Gastrocnemius medialis (tissue), 4 donors: ENCODE data around the gene VAV2. TPM values are rescaled to one million over a fixed set of nuclear protein-coding genes. Genes with fewer than 3 reads are reported as not detected.

Experiments used
- ATAC-seq, 2 donors: fragments of 150-250 bp; one replicate each; pipeline ENCODE4 v1.9.1; 2016
- DNase-seq, 2 donors: peaks; one replicate each; pipeline ENCODE4 v3.0.0-alpha.2; 2019
- H3K27ac ChIP-seq, 4 donors: fragments of 200-600 bp; sonication (generic); 1 replicate in 1 of 4; 2 replicates in 3 of 4; pipeline ENCODE4 v1.5.1; 2016 to 2018; ENCODE audit warnings: mild to moderate bottlenecking in 2 of 4, moderate library complexity in 1 of 4
- H3K27me3 ChIP-seq, 3 donors: fragments of 200-600 bp; sonication (generic) in 2 of 3; 1 replicate in 1 of 3; 2 replicates in 2 of 3; pipeline versions ENCODE4 v1.5.1 to v1.6.0; 2016 to 2019; ENCODE audit warnings: mild to moderate bottlenecking in 1 of 3, moderate library complexity in 1 of 3
- H3K36me3 ChIP-seq, 2 donors: fragments of 200-600 bp; sonication (generic) in 1 of 2; one replicate each; pipeline ENCODE4 v1.5.1; 2017 to 2018
- H3K4me1 ChIP-seq, 2 donors: fragments of 200-600 bp; sonication (generic) in 1 of 2; one replicate each; pipeline ENCODE4 v1.5.1; 2016 to 2017; ENCODE audit warnings: mild to moderate bottlenecking in 2 of 2
- H3K4me3 ChIP-seq, 4 donors: fragments of 200-600 bp; sonication (generic) in 3 of 4; 1 replicate in 1 of 4; 2 replicates in 3 of 4; pipeline ENCODE4 v1.5.1; 2016 to 2019; ENCODE audit warnings: mild to moderate bottlenecking in 2 of 4
- H3K9me3 ChIP-seq, 3 donors: fragments of 200-600 bp; sonication (generic) in 2 of 3; 1 replicate in 1 of 3; 2 replicates in 2 of 3; pipeline ENCODE4 v1.5.1; 2016 to 2019
- CTCF ChIP-seq, 5 experiments: fragments of 450-650 bp in 3 of 5; fragments of 200-600 bp in 2 of 5; sonication (generic) in 2 of 5; IDR thresholded peaks in 4 of 5; conservative IDR thresholded peaks in 1 of 5; 1 replicate in 4 of 5; 2 replicates in 1 of 5; pipeline ENCODE4 v1.5.1; 2016 to 2019; ENCODE audit warnings: antibody characterized with exemption in 5 of 5, mild to moderate bottlenecking in 3 of 5, moderate library complexity in 3 of 5
- POLR2A ChIP-seq, 2 donors: fragments of 450-650 bp; IDR thresholded peaks; one replicate each; pipeline ENCODE4 v1.6.1; 2017; ENCODE audit warnings: antibody characterized with exemption in 2 of 2, mild to moderate bottlenecking in 2 of 2, moderate library complexity in 2 of 2
- in situ Hi-C, 4 donors: fragments of 200-750 bp; cut with MboI; loops; one replicate each; pipeline versions ENCODE4 v1.15.0 to v1.8.0; 2017; ENCODE audit warnings: low sequenced_read_pairs in 4 of 4
- intact Hi-C: fragments of 100-400 bp; cut with DNase I; formaldehyde crosslinking; loops from one replicate; pipeline ENCODE4 v1.15.1; 2023; ENCODE audit warnings: low total_unique reads
- total RNA-seq, 4 donors: library from RNA; depleted of rRNA; stranded (reverse); fragments of >200 nt; gene quantifications; one replicate each; pipeline versions ENCODE4 v1.1.0 to v1.2.3, GENCODE V29; 2016

VAV2 gene
- total RNA-seq, 4 donors from 2014 or later = 0.51 to 1.2 (median 0.97) TPM

- no peaks in the 10 kb centered on the region for H3K9me3 ChIP-seq
- in situ Hi-C loops (no loop called here), intact Hi-C loops (no loop called here)
- TF ChIP-seq CTCF (IDR thresholded peaks at IDR 0.05 in 4 of 5, conservative IDR thresholded peaks at IDR 0.05 in 1 of 5) (no peak), POLR2A (IDR thresholded peaks at IDR 0.05) (no peak)
- H3K36me3 ChIP-seq = no peaks in the 10 kb centered on the region
- H3K4me1 ChIP-seq = no peaks in the 10 kb centered on the region
- H3K4me3 ChIP-seq = no peak overlapping the region
- DNase-seq (no peak), ATAC-seq (no peak)
- no peaks in the 10 kb centered on the region for H3K27me3 ChIP-seq
- no peak overlapping the region for H3K27ac ChIP-seq
Measured at GRCh38 chr9:133830711-133831110, 161.4 kb downstream of the VAV2 start.

- Histone ChIP-seq H3K27me3 (no peaks in the 10 kb centered on the region), H3K4me3 (no peak overlapping the region), H3K27ac (no peak overlapping the region), H3K4me1 (no peaks in the 10 kb centered on the region), H3K36me3 (no peaks in the 10 kb centered on the region), H3K9me3 (no peaks in the 10 kb centered on the region)
- TF ChIP-seq CTCF (IDR thresholded peaks at IDR 0.05 in 4 of 5, conservative IDR thresholded peaks at IDR 0.05 in 1 of 5) (no peak), POLR2A (IDR thresholded peaks at IDR 0.05) (no peak)
- in situ Hi-C loops (no loop called here), intact Hi-C loops (no loop called here)
- DNase-seq = no peak
- no peak for ATAC-seq
Measured at GRCh38 chr9:133830310-133830709, 161.8 kb downstream of the VAV2 start.

GRCh38 chr9:133828338-133828997 is 163.7 kb downstream of the VAV2 start:
- Histone ChIP-seq H3K4me1 (no peaks in the 10 kb centered on the region), H3K9me3 (no peaks in the 10 kb centered on the region), H3K27me3 (no peaks in the 10 kb centered on the region), H3K36me3 (no peaks in the 10 kb centered on the region), H3K27ac (no peak overlapping the region), H3K4me3 (no peak overlapping the region)
- intact Hi-C loops = no loop called here
- DNase-seq (no peak), ATAC-seq (no peak)
- TF ChIP-seq CTCF (IDR thresholded peaks at IDR 0.05 in 4 of 5, conservative IDR thresholded peaks at IDR 0.05 in 1 of 5) = no peak
- TF ChIP-seq POLR2A (IDR thresholded peaks at IDR 0.05) = no peak
- in situ Hi-C loops = no loop called here

- in situ Hi-C loops (no loop called here), intact Hi-C loops (no loop called here)
- Histone ChIP-seq H3K27me3 (peaks cover 0 to 3% (median 0%) of the 10 kb centered on the region in 3 donors), H3K4me3 (no peak overlapping the region), H3K9me3 (no peaks in the 10 kb centered on the region), H3K27ac (no peak overlapping the region), H3K36me3 (no peaks in the 10 kb centered on the region), H3K4me1 (no peaks in the 10 kb centered on the region)
- no peak for ATAC-seq
- TF ChIP-seq CTCF (IDR thresholded peaks at IDR 0.05 in 4 of 5, conservative IDR thresholded peaks at IDR 0.05 in 1 of 5) (no peak), POLR2A (IDR thresholded peaks at IDR 0.05) (no peak)
- DNase-seq = no peak
Measured at GRCh38 chr9:133826289-133827085, 165.6 kb downstream of the VAV2 start.
